SK-N-SH (cell line): ENCODE data around the gene CCDC40. TPM values are rescaled to one million over a fixed set of nuclear protein-coding genes. Genes with fewer than 3 reads are reported as not detected.

ENCODE experiments used
- CTCF ChIA-PET: fragments of 300-600, 350-600 bp; formaldehyde crosslinking; extraction: SDS; loops from one replicate; lab custom pipeline; 2021; lab: Yijun Ruan, JAX
- POLR2A ChIA-PET: fragments of 350-600 bp; sonication (Branson Sonifier 250); formaldehyde crosslinking; extraction: SDS; loops from one replicate; lab custom pipeline; 2020; ENCODE audit warnings: antibody characterized with exemption, inconsistent platforms; lab: Yijun Ruan, JAX
- DNase-seq: peaks from one replicate; pipeline ENCODE4 v3.0.0; 2012
- H2AFZ ChIP-seq: fragments of 200-600 bp; sonication (generic); 2 replicates; pipeline ENCODE4 v1.8.1; 2016; ENCODE audit warnings: antibody characterized with exemption, mild to moderate bottlenecking, low read depth
- H3F3A ChIP-seq: fragments of 200-600 bp; sonication (generic); replicated peaks from 2 replicates; pipeline ENCODE3; 2016; ENCODE audit warnings: antibody characterized with exemption, mild to moderate bottlenecking; ENCODE audit not compliant: insufficient read depth
- H3K27ac ChIP-seq, 2 experiments: fragments of 200-500 bp in 1 of 2; fragments of 200-600 bp in 1 of 2; sonication (Bioruptor generic) in 1 of 2; sonication (generic), shearing (Covaris generic) in 1 of 2; 2 replicates each; pipeline versions ENCODE4 v1.5.1 to v1.6.1; 2014 to 2016; ENCODE audit warnings: low read depth in 2 of 2, inconsistent platforms in 1 of 2, low read length in 1 of 2, mild to moderate bottlenecking in 1 of 2, mixed read lengths in 1 of 2
- H3K27me3 ChIP-seq: fragments of 200-600 bp; sonication (generic), shearing (Covaris generic); 2 replicates; pipeline ENCODE4 v1.6.1; 2016; ENCODE audit warnings: mixed run types; ENCODE audit not compliant: insufficient read depth
- H3K36me3 ChIP-seq, 2 experiments: fragments of 200-500 bp in 1 of 2; fragments of 200-600 bp in 1 of 2; sonication (Bioruptor generic) in 1 of 2; sonication (generic) in 1 of 2; replicated peaks in 1 of 2; 2 replicates each; pipeline versions ENCODE3 to v1.5.1; 2014 to 2016; ENCODE audit warnings: low read length in 1 of 2, mild to moderate bottlenecking in 1 of 2; ENCODE audit not compliant: insufficient read depth in 2 of 2, control insufficient read depth in 1 of 2
- H3K4me1 ChIP-seq, 2 experiments: fragments of 200-500 bp in 1 of 2; fragments of 200-600 bp in 1 of 2; sonication (Bioruptor generic) in 1 of 2; sonication (generic), shearing (Covaris generic) in 1 of 2; 2 replicates each; pipeline versions ENCODE4 v1.5.1 to v1.6.1; 2014 to 2016; ENCODE audit warnings: low read depth in 1 of 2, low read length in 1 of 2, mixed run types in 1 of 2; ENCODE audit not compliant: insufficient read depth in 2 of 2, control insufficient read depth in 1 of 2
- H3K4me2 ChIP-seq: fragments of 200-600 bp; sonication (generic), shearing (Covaris generic); 2 replicates; pipeline ENCODE4 v1.6.1; 2017; ENCODE audit warnings: mixed run types
- H3K4me3 ChIP-seq, 2 experiments: fragments of 200-500 bp in 1 of 2; fragments of 200-600 bp in 1 of 2; sonication (Bioruptor generic) in 1 of 2; sonication (generic), shearing (Covaris generic) in 1 of 2; 2 replicates each; pipeline versions ENCODE4 v1.5.1 to v1.8.1; 2014 to 2016; ENCODE audit warnings: low read depth in 2 of 2, inconsistent platforms in 1 of 2, low read length in 1 of 2, mild to moderate bottlenecking in 1 of 2, mixed read lengths in 1 of 2, moderate library complexity in 1 of 2
- H3K79me2 ChIP-seq: fragments of 200-600 bp; sonication (generic); 2 replicates; pipeline ENCODE4 v1.8.1; 2017; ENCODE audit warnings: mild to moderate bottlenecking; ENCODE audit not compliant: insufficient read depth
- H3K9ac ChIP-seq: fragments of 200-600 bp; sonication (generic); 2 replicates; pipeline ENCODE4 v1.6.1; 2017; ENCODE audit warnings: mixed run types
- H3K9me2 ChIP-seq: fragments of 200-600 bp; sonication (generic); 2 replicates; pipeline ENCODE4 v1.6.1; 2017; ENCODE audit warnings: mixed run types
- H3K9me3 ChIP-seq: fragments of 200-600 bp; sonication (generic); 2 replicates; pipeline ENCODE4 v1.6.1; 2017; ENCODE audit warnings: mixed run types, mild to moderate bottlenecking, moderate library complexity
- H4K20me1 ChIP-seq: fragments of 200-600 bp; sonication (generic); 2 replicates; pipeline ENCODE4 v1.6.1; 2017; ENCODE audit warnings: mild to moderate bottlenecking, mixed run types; ENCODE audit not compliant: insufficient read depth
- ELF1 ChIP-seq: IDR thresholded peaks from 2 replicates; pipeline ENCODE4 v1.4.0; 2012
- FOXM1 ChIP-seq: IDR thresholded peaks from 2 replicates; pipeline ENCODE4 v1.4.0; 2012; ENCODE audit warnings: low read depth, mild to moderate bottlenecking
- GABPA ChIP-seq: IDR thresholded peaks from 2 replicates; pipeline ENCODE4 v1.4.0; 2012; ENCODE audit warnings: low read depth, mild to moderate bottlenecking
- GATA2 ChIP-seq: sonication (generic); formaldehyde crosslinking; IDR thresholded peaks from 2 replicates; pipeline ENCODE4 v1.5.0; 2020; ENCODE audit warnings: mild to moderate bottlenecking, missing genetic modification reagents
- JUND ChIP-seq: IDR thresholded peaks from 2 replicates; pipeline ENCODE4 v1.4.0; 2012
- MXI1 ChIP-seq: IDR thresholded peaks from 2 replicates; pipeline ENCODE4 v1.6.1; 2012; ENCODE audit warnings: mild to moderate bottlenecking, low read depth, low read length, improper control_type of control experiment
- NFIC ChIP-seq: IDR thresholded peaks from 2 replicates; pipeline ENCODE4 v1.4.0; 2012; ENCODE audit warnings: borderline replicate concordance
- NRF1 ChIP-seq: IDR thresholded peaks from 2 replicates; pipeline ENCODE4 v1.6.1; 2012; ENCODE audit warnings: low read depth, mild to moderate bottlenecking, low read length
- RCOR1 ChIP-seq: fragments of 150-350 bp; IDR thresholded peaks from 2 replicates; pipeline ENCODE4 v1.6.1; 2017; ENCODE audit warnings: antibody characterized with exemption, low read length
- RFX5 ChIP-seq: IDR thresholded peaks from 2 replicates; pipeline ENCODE4 v1.6.1; 2012; ENCODE audit warnings: mild to moderate bottlenecking, improper control_type of control experiment, low read length
- RXRA ChIP-seq: IDR thresholded peaks from 2 replicates; pipeline ENCODE4 v1.4.0; 2012; ENCODE audit warnings: low read depth, mild to moderate bottlenecking, borderline replicate concordance
- SIN3A ChIP-seq: IDR thresholded peaks from 2 replicates; pipeline ENCODE4 v1.6.1; 2012; ENCODE audit warnings: low read depth, mild to moderate bottlenecking, low read length, moderate library complexity, borderline replicate concordance
- SMC3 ChIP-seq: IDR thresholded peaks from 2 replicates; pipeline ENCODE4 v1.6.1; 2012; ENCODE audit warnings: low read depth, low read length, improper control_type of control experiment
- TAF1 ChIP-seq: IDR thresholded peaks from 2 replicates; pipeline ENCODE4 v1.6.1; 2012; ENCODE audit warnings: low read depth, mild to moderate bottlenecking, low read length, moderate library complexity, borderline replicate concordance
- TEAD4 ChIP-seq: IDR thresholded peaks from 2 replicates; pipeline ENCODE4 v1.4.0; 2012; ENCODE audit warnings: mild to moderate bottlenecking, borderline replicate concordance; ENCODE audit not compliant: insufficient read depth
- WGBS: methylation state at CpG from one replicate; pipeline ENCODE4 v1.1.6; 2017; ENCODE audit warnings: low lambda C conversion rate; 5-methylcytosine and 5-hydroxymethylcytosine counted together
- polyA plus RNA-seq, 3 experiments: library from polyadenylated mRNA; depleted of rRNA; stranded (reverse); fragments of >200 nt; gene quantifications; 2 replicates each; pipeline ENCODE4 v1.2.3, GENCODE V29; 2012
- TF ChIP-seq, protein P1 (sequence below): fragments of 200-600 bp; sonication (generic); IDR thresholded peaks from 2 replicates; pipeline ENCODE4 v1.6.1; 2017; ENCODE audit warnings: antibody characterized with exemption, mild to moderate bottlenecking, moderate library complexity
- TF ChIP-seq, protein P2 (sequence below): IDR thresholded peaks from 2 replicates; pipeline ENCODE4 v1.6.1; 2012; ENCODE audit warnings: mild to moderate bottlenecking, low read depth, low read length, moderate library complexity
- TF ChIP-seq, protein P3 (sequence below): fragments of 150-350 bp; IDR thresholded peaks from 2 replicates; pipeline ENCODE4 v1.6.1; 2017; ENCODE audit warnings: antibody characterized with exemption, low read length, low read depth, borderline replicate concordance

CCDC40 gene
- polyA plus RNA-seq, 1 of the 3 experiments (the other 2 are of a cell fraction) = 17.3 TPM

DNA sequence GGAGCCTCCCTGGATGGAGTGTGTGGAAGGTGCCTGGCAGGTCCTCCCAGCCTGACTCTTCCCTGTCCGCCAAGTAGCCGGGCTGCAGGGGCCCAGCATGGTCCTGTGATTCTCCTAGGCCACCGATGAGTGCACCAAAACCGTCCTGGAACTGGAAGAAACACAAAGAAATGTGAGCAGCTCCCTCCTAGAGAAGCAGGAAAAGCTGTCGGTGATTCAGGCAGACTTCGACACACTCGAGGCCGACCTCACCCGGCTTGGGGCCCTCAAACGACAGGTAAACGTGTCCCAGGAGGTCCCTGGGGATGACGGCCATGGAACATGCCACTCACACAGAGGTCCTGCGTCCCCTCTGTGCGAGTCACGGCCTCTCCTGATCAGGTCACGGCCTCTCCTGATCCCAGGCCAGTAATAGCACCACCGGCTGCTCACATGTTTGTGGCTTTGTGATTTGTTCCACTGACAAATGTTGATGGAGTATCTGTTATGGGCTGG is 60.7 kb downstream of the CCDC40 start:
- Histone ChIP-seq H3K27ac (peak overlapping the region in 1 of 2 experiments; percentile 60; a peak in 2 of 4 replicates), H3K4me3 (no peak overlapping the region), H3K4me1 (peaks cover 0 to 21% of the 10 kb centered on the region in 2 experiments; a peak in 2 of 4 replicates), H3F3A (no peaks in the 10 kb centered on the region), H3K9ac (no peak overlapping the region), H3K9me2 (no peaks in the 10 kb centered on the region), H3K27me3 (no peaks in the 10 kb centered on the region), H4K20me1 (no peaks in the 10 kb centered on the region), H2AFZ (no peak overlapping the region), H3K9me3 (no peaks in the 10 kb centered on the region), H3K4me2 (no peak overlapping the region), H3K36me3 (no peaks in the 10 kb centered on the region), H3K79me2 (peaks cover 7% of the 10 kb centered on the region)
- no peak for TF ChIP-seq JUND
- CTCF ChIA-PET = interaction anchor here (7.8 kb wide), 1 partner anchor 15 kb away, joined by 86 read pairs; no protein-coding TSS in a partner anchor
- POLR2A ChIA-PET = interaction anchor here (0.6 kb wide), 2 partner anchors 61 to 206 kb away, joined by 3 read pairs; no protein-coding TSS in a partner anchor
- WGBS = 83% methylated on average over 17 of the region's 17 CpGs
- no peak for DNase-seq

DNA sequence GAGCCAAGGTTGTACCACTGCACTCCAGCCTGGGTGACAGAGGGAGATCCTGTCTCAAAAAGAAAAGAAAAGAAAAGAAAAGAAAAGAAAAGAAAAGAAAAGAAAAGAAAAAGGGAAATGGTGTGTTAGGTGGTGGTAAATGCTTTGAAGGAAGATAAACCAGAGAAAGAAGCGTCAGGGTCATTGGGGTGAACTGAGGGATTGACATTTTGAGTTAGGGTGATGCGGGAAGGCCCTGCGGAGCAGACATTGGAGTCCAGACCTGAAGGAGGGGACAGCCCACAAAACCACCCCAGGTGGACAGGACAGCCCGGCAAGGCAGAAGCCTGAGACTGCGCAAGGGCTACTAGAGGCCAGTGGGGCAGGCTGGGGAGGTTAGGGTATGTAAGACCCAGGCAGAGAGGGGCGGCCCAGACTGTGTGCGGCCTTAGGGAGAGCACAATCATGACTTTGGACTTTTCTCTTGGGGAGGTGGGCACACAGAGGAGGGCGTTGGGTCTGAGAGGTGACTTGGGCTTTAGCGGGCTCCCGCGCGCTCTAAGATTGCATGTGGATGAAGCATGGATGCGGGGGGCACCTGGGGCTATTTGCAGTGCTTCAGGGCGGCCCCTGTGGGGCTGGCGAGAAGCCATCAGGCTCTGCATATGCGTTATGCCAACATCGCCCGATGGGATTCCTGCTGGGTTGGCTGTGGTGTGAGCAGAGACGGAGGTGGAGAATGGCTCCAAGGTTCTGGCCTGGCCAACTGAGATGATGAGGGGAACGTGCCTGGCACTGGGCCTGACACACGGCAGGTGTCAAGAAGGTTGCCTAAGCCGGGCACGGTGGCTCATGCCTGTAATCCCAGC is 61.6 kb downstream of the CCDC40 start:
- Histone ChIP-seq H3F3A (no peaks in the 10 kb centered on the region), H3K27ac (no peak overlapping the region), H3K9me2 (no peaks in the 10 kb centered on the region), H3K4me3 (no peak overlapping the region), H3K36me3 (no peaks in the 10 kb centered on the region), H4K20me1 (no peaks in the 10 kb centered on the region), H3K4me1 (peaks cover 0 to 29% of the 10 kb centered on the region in 2 experiments; a peak in 2 of 4 replicates), H3K4me2 (no peak overlapping the region), H3K27me3 (no peaks in the 10 kb centered on the region), H3K9ac (no peak overlapping the region), H3K9me3 (no peaks in the 10 kb centered on the region), H2AFZ (no peak overlapping the region), H3K79me2 (peaks cover 8% of the 10 kb centered on the region)
- CTCF ChIA-PET = interaction anchor here (7.8 kb wide), 1 partner anchor 15 kb away, joined by 86 read pairs; no protein-coding TSS in a partner anchor
- TF ChIP-seq FOXM1 (no peak), ELF1 (no peak), NFIC (no peak), GABPA (no peak), TAF1 (no peak), JUND (no peak), MXI1 (no peak), RFX5 (no peak), TEAD4 (no peak), NRF1 (no peak), GATA2 (CRISPR knock-in tag) (no peak), RCOR1 (no peak), RXRA (no peak), SIN3A (no peak), SMC3 (no peak)
- TF ChIP-seq, protein P1, sequence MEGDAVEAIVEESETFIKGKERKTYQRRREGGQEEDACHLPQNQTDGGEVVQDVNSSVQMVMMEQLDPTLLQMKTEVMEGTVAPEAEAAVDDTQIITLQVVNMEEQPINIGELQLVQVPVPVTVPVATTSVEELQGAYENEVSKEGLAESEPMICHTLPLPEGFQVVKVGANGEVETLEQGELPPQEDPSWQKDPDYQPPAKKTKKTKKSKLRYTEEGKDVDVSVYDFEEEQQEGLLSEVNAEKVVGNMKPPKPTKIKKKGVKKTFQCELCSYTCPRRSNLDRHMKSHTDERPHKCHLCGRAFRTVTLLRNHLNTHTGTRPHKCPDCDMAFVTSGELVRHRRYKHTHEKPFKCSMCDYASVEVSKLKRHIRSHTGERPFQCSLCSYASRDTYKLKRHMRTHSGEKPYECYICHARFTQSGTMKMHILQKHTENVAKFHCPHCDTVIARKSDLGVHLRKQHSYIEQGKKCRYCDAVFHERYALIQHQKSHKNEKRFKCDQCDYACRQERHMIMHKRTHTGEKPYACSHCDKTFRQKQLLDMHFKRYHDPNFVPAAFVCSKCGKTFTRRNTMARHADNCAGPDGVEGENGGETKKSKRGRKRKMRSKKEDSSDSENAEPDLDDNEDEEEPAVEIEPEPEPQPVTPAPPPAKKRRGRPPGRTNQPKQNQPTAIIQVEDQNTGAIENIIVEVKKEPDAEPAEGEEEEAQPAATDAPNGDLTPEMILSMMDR = no peak
- TF ChIP-seq, protein P2, sequence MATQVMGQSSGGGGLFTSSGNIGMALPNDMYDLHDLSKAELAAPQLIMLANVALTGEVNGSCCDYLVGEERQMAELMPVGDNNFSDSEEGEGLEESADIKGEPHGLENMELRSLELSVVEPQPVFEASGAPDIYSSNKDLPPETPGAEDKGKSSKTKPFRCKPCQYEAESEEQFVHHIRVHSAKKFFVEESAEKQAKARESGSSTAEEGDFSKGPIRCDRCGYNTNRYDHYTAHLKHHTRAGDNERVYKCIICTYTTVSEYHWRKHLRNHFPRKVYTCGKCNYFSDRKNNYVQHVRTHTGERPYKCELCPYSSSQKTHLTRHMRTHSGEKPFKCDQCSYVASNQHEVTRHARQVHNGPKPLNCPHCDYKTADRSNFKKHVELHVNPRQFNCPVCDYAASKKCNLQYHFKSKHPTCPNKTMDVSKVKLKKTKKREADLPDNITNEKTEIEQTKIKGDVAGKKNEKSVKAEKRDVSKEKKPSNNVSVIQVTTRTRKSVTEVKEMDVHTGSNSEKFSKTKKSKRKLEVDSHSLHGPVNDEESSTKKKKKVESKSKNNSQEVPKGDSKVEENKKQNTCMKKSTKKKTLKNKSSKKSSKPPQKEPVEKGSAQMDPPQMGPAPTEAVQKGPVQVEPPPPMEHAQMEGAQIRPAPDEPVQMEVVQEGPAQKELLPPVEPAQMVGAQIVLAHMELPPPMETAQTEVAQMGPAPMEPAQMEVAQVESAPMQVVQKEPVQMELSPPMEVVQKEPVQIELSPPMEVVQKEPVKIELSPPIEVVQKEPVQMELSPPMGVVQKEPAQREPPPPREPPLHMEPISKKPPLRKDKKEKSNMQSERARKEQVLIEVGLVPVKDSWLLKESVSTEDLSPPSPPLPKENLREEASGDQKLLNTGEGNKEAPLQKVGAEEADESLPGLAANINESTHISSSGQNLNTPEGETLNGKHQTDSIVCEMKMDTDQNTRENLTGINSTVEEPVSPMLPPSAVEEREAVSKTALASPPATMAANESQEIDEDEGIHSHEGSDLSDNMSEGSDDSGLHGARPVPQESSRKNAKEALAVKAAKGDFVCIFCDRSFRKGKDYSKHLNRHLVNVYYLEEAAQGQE = no peak
- TF ChIP-seq, protein P3, sequence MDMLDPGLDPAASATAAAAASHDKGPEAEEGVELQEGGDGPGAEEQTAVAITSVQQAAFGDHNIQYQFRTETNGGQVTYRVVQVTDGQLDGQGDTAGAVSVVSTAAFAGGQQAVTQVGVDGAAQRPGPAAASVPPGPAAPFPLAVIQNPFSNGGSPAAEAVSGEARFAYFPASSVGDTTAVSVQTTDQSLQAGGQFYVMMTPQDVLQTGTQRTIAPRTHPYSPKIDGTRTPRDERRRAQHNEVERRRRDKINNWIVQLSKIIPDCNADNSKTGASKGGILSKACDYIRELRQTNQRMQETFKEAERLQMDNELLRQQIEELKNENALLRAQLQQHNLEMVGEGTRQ = no peak
- no peak for DNase-seq
- POLR2A ChIA-PET = no interaction called here
- WGBS = 85% methylated on average over 21 of the region's 23 CpGs
